HG03457 (cell line): Measurements from ENCODE around the gene GNL3.
"Not testable (repeated sequence)": the region's sequence is repeated elsewhere in the genome, so short reads cannot be mapped to it uniquely, and the experiment has no call there.

ENCODE experiments used
- ATAC-seq: cut with Tn5 transposase; IDR thresholded peaks from one replicate; pipeline ENCODE4 v1.9.1; 2021; ENCODE audit warnings: moderate number of reproducible peaks; ENCODE audit not compliant: unreplicated experiment

The GNL3 gene

GRCh38 chr3:52719618-52720017 lies 33.8 kb downstream of the GNL3 start:
- no peak for ATAC-seq

- ATAC-seq = no peak
These were observed 35.3 kb downstream of the GNL3 start for GRCh38 chr3:52721002-52721729.

- no peak for ATAC-seq
These were observed 35.8 kb downstream of the GNL3 start for GRCh38 chr3:52721730-52722008.

GRCh38 chr3:52722491-52722890 lies 36.7 kb downstream of the GNL3 start:
- no peak for ATAC-seq

- ATAC-seq = no peak
These were observed 38.1 kb downstream of the GNL3 start for GRCh38 chr3:52723935-52724334.

- no peak for ATAC-seq
These were observed 38.7 kb downstream of the GNL3 start for GRCh38 chr3:52724511-52724910.

- ATAC-seq = not testable (repeated sequence)
These were observed 42.9 kb downstream of the GNL3 start for GRCh38 chr3:52728753-52729152.

GRCh38 chr3:52730681-52731080 lies 44.8 kb downstream of the GNL3 start:
- no peak for ATAC-seq

- no peak for ATAC-seq
These were observed 45.8 kb downstream of the GNL3 start for GRCh38 chr3:52731590-52731989.

- ATAC-seq = no peak
These were observed 47.5 kb downstream of the GNL3 start for GRCh38 chr3:52733256-52733891.

- ATAC-seq = no peak
These were observed 53.9 kb downstream of the GNL3 start for GRCh38 chr3:52739730-52740129.

GRCh38 chr3:52742418-52743041 lies 56.7 kb downstream of the GNL3 start:
- ATAC-seq = no peak

GRCh38 chr3:52743152-52743551 lies 57.3 kb downstream of the GNL3 start:
- ATAC-seq = no peak

GRCh38 chr3:52743721-52744120 lies 57.9 kb downstream of the GNL3 start:
- no peak for ATAC-seq
